Dedifferentiated amniotic fluid mesenchymal stem cell (primary cell): ENCODE measurements around the gene ARHGAP26.

Experiments
- DNase-seq: peaks from one replicate; pipeline ENCODE4 v3.0.0-alpha.2; 2016; ENCODE audit errors: extremely low spot score

Gene ARHGAP26

GRCh38 chr5:143013176-143013891, 243.2 kb downstream of the ARHGAP26 start:
- DNase-seq, result no peak

DNA sequence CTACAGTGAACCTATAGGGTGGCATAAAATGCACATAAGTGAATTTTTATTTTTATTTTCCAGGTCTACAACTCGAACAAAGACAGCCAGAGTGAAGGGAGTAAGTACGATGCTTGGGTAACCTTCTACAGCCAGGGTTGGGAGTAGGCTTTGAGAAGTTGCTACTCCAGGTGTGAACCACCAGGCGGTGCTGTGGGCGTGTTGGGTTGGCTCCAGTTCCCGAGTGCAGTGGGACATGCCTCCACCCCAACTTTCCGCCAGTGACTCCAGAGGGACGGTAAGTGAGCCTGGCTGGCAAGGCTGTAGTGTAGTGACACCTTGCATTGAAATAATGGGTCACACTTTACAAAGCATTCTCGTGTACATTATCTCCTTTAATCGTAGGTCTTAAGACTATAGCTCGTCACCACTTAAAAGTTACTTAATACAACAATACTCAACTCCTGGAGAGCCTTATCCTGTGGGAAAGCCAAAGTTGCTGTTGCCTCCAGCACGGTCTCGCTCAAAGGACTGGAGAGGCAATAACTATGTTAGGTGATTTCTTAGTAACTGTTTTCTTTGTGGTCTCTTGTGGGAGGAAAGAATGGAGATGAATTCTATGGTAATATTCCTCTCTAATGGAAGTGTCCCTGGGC, 244.0 kb downstream of the ARHGAP26 start:
- no peak for DNase-seq

- DNase-seq, result peak; percentile 32
These were observed 246.8 kb downstream of the ARHGAP26 start for GRCh38 chr5:143016777-143017516.

- no peak for DNase-seq
These were observed 247.4 kb downstream of the ARHGAP26 start for GRCh38 chr5:143017541-143017940.

DNA sequence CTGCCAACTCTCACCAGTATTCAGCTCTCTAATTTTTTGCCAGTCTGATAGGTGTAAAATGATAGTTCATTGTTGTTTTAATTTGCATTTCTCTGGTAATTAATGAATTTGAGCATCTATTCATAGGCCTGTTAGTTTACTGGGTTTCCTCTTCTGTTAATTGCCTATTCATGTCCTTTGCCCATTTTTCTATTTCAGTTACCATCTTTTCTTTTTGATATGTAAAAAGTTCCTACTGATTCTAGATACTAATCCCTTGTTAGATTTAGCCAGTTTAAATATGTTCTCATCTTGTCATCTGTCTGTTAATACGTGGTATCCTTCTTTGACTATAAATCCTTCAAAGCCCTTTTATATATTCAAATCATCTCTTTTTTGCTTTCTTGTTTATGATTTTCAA, 247.8 kb downstream of the ARHGAP26 start:
- no peak for DNase-seq

DNA sequence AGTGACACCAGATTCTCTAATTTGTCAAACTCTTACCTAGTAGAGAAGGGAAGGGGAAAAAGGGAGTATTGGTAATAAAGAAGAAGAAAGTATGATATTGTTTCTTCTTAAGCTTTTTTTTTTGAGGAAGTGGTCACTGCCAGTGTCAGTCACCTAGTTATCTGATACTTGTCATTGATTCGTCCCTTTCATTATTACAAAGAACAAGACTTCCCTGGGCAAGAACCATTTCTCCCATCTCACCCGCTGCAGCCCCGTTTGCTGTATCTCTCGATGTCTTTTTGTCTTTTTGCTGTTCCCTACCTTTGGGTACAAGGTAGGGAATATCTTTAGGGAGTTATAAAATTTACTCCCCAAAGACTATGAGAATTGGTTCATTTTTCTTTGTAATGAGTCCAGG, 249.0 kb downstream of the ARHGAP26 start:
- no peak for DNase-seq

GRCh38 chr5:143019614-143020515, 249.7 kb downstream of the ARHGAP26 start:
- no peak for DNase-seq

- DNase-seq, result no peak
These were observed 251.4 kb downstream of the ARHGAP26 start for GRCh38 chr5:143021595-143021994.

DNA sequence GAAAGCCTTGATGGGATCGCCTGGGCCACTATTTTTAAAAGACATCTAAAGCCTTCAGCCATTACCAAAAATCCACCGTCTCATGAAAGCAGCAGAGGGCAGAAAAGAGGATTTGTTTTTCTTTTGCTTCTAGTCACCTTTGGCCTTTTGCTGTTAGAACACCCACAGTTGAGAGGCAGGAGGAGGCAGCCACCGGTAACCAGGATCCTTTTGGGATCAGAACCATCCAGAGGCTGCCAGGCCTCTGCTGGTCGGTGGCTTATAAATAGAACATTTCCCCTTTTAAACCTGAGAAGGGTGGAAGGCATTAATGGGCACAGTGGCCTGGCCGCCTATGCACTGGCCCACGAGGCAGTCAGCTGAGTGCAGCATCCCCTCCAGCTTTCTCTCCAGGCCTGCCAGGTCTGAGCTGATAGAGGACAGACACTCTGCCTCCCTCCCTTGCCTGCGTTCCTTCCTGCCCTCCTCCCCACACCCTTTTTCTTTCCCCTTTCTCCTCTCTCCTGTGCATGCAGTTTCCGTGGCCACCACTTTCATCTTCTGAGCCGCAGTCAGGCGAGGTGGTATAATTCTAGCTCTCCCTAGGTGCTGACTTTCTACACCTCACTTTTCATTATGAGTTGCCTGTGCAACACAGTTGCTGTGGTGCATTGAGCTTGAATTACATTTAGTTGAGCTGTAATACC, 253.4 kb downstream of the ARHGAP26 start:
- no peak for DNase-seq

GRCh38 chr5:143024228-143024920, 254.2 kb downstream of the ARHGAP26 start:
- no peak for DNase-seq

DNA sequence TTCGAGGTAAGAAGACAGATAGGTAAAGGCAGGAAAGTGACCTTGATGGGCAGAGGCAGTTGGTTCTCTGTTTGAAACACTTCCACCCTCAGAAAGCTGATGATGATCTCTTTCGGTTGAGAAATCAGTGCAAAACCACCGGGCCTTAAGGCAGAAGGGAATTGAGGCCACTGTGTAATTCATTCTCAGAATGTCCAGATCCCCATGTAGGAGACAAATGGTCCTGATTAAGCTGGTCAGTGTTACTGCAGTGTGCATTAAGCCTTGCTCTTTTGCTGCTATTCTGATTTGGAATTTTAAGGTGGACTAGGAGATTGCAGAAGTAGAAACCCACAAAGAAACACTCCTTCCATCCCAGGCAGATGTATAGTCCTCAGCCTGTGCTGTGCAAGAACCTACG, 255.2 kb downstream of the ARHGAP26 start:
- DNase-seq, result no peak

DNA sequence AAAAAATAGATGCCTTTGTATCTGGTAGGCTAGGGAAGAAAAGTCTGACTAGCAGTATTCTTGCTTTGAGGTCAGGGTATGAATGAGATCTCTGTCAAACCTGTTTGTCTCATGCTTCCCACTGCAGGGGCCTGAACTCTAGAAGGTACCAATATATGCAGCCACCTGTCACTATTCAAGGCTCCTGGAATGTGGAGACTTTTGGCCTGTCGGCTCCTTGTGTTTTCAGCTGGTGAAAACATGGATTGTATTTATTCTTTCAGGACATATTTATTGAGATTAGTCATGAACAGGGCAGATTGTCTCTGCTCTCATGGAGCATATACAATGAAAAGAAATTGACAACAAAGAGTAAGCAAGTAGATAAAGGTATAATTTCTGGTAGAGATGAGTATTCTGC, 255.8 kb downstream of the ARHGAP26 start:
- no peak for DNase-seq

DNA sequence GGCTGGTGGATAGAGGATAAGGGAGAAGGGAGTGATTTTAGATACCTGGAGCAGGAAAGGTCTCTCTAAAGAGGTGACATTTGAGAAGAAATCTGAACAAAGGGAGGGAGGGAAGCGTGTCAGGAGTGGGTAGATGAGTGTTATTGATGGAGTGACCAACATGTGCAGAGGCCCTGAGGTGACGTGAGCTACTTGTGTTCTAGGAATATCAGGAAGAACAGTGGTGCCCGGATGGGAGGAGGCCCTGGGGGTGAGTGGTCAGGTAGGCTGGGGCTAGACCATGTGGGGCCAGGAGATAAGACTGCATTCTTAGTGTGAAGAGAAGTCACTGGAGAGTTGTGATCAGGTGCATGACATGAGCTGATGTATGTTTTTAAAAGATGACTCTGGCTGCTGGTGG, 256.2 kb downstream of the ARHGAP26 start:
- no peak for DNase-seq

- no peak for DNase-seq
These were observed 259.1 kb downstream of the ARHGAP26 start for GRCh38 chr5:143029293-143029692.

DNA sequence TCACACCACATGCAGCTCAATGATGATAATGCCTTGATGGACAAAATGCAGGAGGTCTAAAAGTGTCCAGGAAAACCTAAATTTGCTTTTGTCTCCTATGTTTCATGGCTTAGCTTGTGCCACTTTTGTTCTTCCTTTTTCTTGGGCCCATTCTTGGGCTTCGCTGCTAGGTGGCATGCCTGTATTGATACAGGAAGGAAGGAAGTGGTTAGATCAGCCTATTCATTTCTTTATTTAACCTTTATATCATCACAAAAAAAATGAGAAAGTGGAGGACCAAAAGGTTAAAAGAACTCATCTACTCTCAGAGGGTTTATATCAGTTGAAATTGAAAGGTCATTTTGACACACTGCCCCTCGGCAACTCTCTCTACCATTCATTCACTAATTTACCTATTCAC, 260.2 kb downstream of the ARHGAP26 start:
- DNase-seq, result no peak

DNA sequence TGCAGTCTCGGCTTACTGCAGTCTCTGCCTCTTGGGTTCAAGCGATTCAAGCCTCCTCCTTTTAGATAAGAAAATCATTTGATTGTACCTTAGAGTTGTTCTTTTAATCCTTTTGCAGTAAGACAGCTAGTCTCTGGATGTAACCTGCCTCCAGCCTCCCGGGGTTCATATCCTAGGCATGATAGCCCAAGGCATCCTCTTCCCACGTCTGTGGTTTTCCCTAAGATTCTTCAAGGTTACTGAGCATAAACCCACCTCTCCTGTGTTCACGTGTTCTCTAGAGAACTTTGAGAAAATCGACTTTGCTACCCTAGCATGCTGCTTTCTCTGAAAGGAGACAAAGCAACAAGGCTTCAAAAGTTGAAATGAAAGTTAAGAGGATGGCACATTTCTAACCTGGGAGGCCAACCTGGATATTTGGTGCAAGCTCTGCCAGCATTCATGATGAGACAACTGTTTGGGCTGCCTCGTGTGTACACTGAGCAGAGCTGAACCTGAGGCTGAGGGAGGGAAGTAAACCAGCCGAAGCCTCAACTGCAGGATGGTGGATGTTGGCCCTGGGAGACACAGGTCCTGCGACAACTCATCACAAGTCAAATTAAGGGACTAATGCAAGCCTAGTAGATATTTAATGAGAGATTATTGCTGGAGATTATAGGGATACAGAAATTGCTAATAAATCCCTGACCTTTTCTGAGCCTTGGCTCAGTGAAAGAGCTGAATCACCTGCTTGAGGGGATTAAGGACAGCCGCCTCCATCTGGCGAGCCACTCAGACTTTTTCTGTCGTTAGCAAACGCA, 261.8 kb downstream of the ARHGAP26 start:
- no peak for DNase-seq

DNA sequence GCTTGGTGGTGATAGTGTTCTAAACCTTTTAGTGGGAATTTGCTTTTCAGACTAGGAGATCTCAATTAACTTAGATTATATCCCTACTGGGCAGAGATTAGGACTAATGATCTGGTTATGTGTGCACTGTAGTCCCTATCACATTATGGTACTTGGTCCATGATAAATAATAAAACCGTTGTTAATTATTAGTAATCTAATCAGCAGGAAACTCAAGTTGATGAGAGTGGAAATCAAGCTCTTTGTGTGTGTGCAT, 262.3 kb downstream of the ARHGAP26 start:
- DNase-seq, result no peak

- DNase-seq, result peak; percentile 42
These were observed 263.5 kb downstream of the ARHGAP26 start for GRCh38 chr5:143033535-143034250.

DNA sequence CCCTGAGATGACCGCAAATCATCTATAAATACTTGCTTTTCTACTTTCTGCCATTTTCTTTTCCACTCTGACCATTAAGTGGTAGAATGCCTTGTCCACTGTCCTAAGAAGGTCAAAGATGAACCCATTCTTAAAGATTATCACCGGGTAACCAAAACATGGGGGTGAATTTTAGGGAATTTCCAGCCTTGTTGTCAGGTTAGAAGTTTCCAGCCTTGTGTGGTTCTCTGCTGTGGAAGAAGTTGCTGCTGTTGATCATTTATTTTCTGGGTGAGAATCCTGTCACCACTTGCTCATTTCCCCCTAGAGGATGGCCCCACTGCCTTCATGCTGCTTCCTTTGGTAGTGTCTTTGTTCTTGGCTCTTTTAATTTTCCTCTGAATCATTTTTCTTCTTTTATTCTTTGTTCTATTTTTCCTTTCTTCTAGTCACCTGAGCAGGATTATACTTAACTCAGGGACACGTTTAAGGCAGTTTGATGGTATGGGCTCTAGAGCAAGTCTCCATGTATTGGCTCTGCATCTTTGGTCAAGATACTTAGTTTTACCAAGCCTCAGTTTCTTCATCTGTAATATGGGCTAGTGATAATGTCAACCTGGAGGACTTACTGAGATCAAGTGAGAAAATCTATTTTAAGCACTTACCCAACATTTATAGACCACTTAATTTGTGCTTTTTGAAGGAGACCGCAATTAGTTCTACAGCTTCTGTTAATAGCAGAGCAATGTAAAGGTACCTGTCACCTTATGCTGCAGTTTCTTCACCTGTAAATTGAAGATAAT, 266.2 kb downstream of the ARHGAP26 start:
- no peak for DNase-seq
